Common myeloid progenitor, CD34-positive (primary cell): ENCODE results near the gene OGT.
"Not testable (repeated sequence)": the region's sequence is repeated elsewhere in the genome, so short reads cannot be mapped to it uniquely, and the experiment has no call there.

Experiments
- CTCF ChIA-PET: fragments of 350-600 bp; sonication (Branson Sonifier 250); formaldehyde crosslinking; loops from one replicate; lab custom pipeline; 2021; ENCODE audit warnings: antibody characterized with exemption; lab: Charles Lee
- POLR2A ChIA-PET: fragments of 350-600 bp; sonication (Branson Sonifier 250); formaldehyde crosslinking; loops from one replicate; lab custom pipeline; 2021; ENCODE audit warnings: antibody characterized with exemption; lab: Charles Lee
- DNase-seq, 3 donors: peaks; one replicate each; pipeline versions ENCODE4 v3.0.0 to v3.0.0-alpha.2; 2013
- H3K27ac ChIP-seq, 2 experiments: 1 replicate in 1 of 2; 2 replicates in 1 of 2; pipeline ENCODE4 v1.7.0; 2013; ENCODE audit warnings: inconsistent platforms in 2 of 2, low read length in 2 of 2, mild to moderate bottlenecking in 2 of 2, low read depth in 1 of 2, moderate library complexity in 1 of 2; ENCODE audit not compliant: severe bottlenecking in 2 of 2, insufficient read depth in 1 of 2, poor library complexity in 1 of 2
- H3K27me3 ChIP-seq, 5 experiments: replicated peaks in 2 of 5; 1 replicate in 3 of 5; 2 replicates in 2 of 5; pipeline versions ENCODE4 v1.6.1 to v1.7.0; 2013; ENCODE audit warnings: low read length in 4 of 5, mild to moderate bottlenecking in 2 of 5, moderate library complexity in 2 of 5, inconsistent platforms in 1 of 5; ENCODE audit not compliant: insufficient read depth in 5 of 5, control insufficient read depth in 4 of 5
- H3K36me3 ChIP-seq, 4 experiments: 1 replicate in 2 of 4; 2 replicates in 2 of 4; pipeline versions ENCODE4 v1.6.1 to v1.7.0; 2013; ENCODE audit warnings: low read length in 3 of 4, control low read depth in 1 of 4, mild to moderate bottlenecking in 1 of 4; ENCODE audit not compliant: control insufficient read depth in 4 of 4, insufficient read depth in 4 of 4
- H3K4me1 ChIP-seq, 4 experiments: 1 replicate in 3 of 4; 2 replicates in 1 of 4; pipeline versions ENCODE4 v1.6.1 to v1.7.1; 2013; ENCODE audit warnings: low read length in 3 of 4, mild to moderate bottlenecking in 3 of 4, control low read depth in 1 of 4, inconsistent platforms in 1 of 4, moderate library complexity in 1 of 4; ENCODE audit not compliant: control insufficient read depth in 4 of 4, insufficient read depth in 4 of 4; ENCODE audit errors: control extremely low read depth in 1 of 4
- H3K4me3 ChIP-seq, 7 experiments: 1 replicate in 4 of 7; 2 replicates in 3 of 7; pipeline versions ENCODE4 v1.5.1 to v1.7.0; 2013; ENCODE audit warnings: mild to moderate bottlenecking in 7 of 7, low read length in 6 of 7, moderate library complexity in 6 of 7, inconsistent platforms in 2 of 7, low read depth in 2 of 7, control low read depth in 1 of 7; ENCODE audit not compliant: insufficient read depth in 4 of 7, control insufficient read depth in 1 of 7; ENCODE audit errors: extremely low read depth in 1 of 7
- H3K9me3 ChIP-seq, 5 experiments: 1 replicate in 4 of 5; 2 replicates in 1 of 5; pipeline versions ENCODE4 v1.6.1 to v1.7.1; 2013; ENCODE audit warnings: low read length in 4 of 5, mild to moderate bottlenecking in 2 of 5, inconsistent platforms in 1 of 5, low read depth in 1 of 5, moderate library complexity in 1 of 5; ENCODE audit not compliant: control insufficient read depth in 4 of 5, insufficient read depth in 2 of 5; ENCODE audit errors: control extremely low read depth in 1 of 5
- WGBS: methylation state at CpG from one replicate; pipeline ENCODE4 v1.1.5; 2013; ENCODE audit not compliant: insufficient coverage; 5-methylcytosine and 5-hydroxymethylcytosine counted together

Gene OGT

DNA sequence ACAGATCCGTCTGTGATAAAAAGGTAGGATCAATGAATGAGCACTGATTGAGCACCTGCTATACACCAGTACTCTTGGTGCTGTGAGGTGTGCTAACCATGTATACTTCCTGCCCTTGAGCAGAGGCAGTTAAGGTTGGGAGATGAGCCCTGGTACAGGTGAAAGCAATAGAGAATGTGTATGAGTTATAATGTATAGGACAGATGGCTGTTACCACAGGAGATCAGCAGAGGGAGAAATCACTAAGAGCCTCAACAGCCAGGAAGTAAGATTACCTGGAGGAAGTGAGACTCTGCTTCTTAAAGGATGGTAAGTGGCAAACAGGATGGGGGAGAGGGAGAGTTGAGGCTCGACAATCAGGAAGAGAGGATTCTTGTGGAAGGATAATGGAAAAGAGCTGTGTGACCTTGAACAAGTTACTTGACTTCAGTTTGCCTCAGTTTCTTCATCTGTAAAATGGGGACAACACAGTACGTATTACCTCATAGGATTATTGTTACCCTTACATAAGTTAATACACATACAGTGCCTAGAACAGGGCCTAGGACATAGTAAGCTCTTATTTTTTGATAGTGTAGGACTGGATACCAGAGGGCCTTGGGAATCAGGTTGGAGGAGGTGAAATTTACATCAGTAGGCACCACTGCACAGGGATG, 76.3 kb downstream of the OGT start:
- ChIA-PET POLR2A (no interaction called here), CTCF (no interaction called here)
- Histone ChIP-seq H3K27ac (no peak overlapping the region), H3K4me1 (peaks cover 0 to 8% (median 3%) of the 10 kb centered on the region in 4 experiments), H3K36me3 (peaks cover 7 to 54% (median 23%) of the 10 kb centered on the region in 4 experiments), H3K4me3 (no peak overlapping the region), H3K9me3 (no peaks in the 10 kb centered on the region), H3K27me3 (peaks cover 0 to 5% (median 0%) of the 10 kb centered on the region in 5 experiments)
- WGBS, result 92% methylated on average over 2 of the region's 3 CpGs
- no peak for DNase-seq

DNA sequence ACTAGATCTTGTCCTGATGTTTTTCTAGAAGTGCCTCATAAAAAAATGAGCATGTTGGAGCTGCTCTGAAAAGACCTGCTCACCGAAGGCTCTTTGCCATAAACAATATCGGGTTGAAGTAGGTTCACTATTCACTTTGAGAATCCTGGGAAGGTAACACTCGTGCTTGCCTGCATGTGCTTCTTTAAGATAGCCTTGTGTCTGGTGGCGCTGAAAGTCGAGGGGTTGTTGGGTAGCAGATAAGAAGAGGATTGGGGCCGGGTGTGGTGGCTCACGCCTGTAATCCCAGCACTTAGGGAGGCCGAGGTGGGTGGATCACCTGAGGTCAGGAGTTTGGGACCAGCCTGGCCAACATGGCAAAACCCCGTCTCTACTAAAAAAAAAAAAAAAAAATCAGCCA, 78.8 kb downstream of the OGT start:
- H3K4me1 ChIP-seq, H3K4me3 ChIP-seq, CTCF ChIA-PET, H3K27ac ChIP-seq, H3K9me3 ChIP-seq, H3K27me3 ChIP-seq, DNase-seq: not testable (repeated sequence)
- peaks cover 3 to 35% (median 17%) of the 10 kb centered on the region in 4 experiments for H3K36me3 ChIP-seq
- POLR2A ChIA-PET, result interaction anchor here (0.6 kb wide), 1 partner anchor 96 kb away, joined by 5 read pairs; no protein-coding TSS in a partner anchor
- WGBS, result 78% methylated on average over 5 of the region's 9 CpGs

DNA sequence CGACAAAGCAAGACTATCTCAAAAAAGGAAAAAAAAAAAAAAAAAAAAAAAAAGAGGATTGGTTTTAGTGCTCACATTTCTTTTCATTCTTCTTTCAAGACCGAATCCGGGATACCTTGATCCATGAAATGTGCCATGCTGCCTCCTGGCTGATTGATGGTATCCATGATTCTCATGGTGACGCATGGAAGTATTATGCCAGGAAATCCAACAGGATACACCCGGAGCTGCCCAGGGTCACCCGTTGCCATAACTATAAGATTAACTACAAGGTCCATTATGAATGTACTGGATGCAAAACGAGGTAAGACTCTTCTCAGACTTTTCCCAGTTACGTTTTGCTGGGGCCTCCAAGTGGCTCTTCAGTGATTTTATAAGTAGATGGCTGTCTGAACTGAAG, 79.4 kb downstream of the OGT start:
- Histone ChIP-seq H3K27ac (no peak overlapping the region), H3K4me3 (no peak overlapping the region), H3K9me3 (no peaks in the 10 kb centered on the region), H3K36me3 (peaks cover 1 to 35% (median 17%) of the 10 kb centered on the region in 4 experiments), H3K4me1 (peaks cover 0 to 4% (median 0%) of the 10 kb centered on the region in 4 experiments), H3K27me3 (no peaks in the 10 kb centered on the region)
- WGBS, result 90% methylated on average over 2 of the region's 8 CpGs
- ChIA-PET POLR2A (interaction anchor here (0.6 kb wide), 1 partner anchor 97 kb away, joined by 5 read pairs; no protein-coding TSS in a partner anchor), CTCF (no interaction called here)
- no peak for DNase-seq

DNA sequence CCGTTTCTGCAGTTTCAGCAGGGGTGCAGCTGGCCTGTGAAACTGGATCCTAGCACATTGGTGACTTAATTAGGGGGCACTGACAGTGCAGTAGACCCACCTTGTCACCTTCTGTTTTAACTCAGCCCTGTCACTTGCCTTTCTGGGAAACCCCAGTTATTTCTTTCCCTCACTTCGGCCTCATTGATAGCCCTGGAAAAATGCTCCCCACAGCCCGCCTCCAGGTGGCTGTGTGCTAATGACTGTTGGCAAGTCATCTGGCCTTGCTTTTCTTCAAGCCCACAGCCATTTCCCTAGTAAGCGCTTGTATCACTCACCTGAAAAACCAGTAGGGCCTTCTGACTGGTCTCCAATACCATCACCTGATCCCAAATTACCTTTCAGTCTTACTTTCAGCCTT, 82.2 kb downstream of the OGT start:
- no peak for DNase-seq
- WGBS, result 90% methylated on average over 3 of the region's 4 CpGs
- H3K27ac ChIP-seq, result no peak overlapping the region
- no peaks in the 10 kb centered on the region for H3K9me3 ChIP-seq
- peaks cover 0 to 20% (median 11%) of the 10 kb centered on the region in 4 experiments for H3K36me3 ChIP-seq
- CTCF ChIA-PET, result no interaction called here
- POLR2A ChIA-PET, result no interaction called here
- H3K27me3 ChIP-seq, result peaks cover 0 to 4% (median 0%) of the 10 kb centered on the region in 5 experiments
- no peak overlapping the region for H3K4me3 ChIP-seq
- peaks cover 10 to 32% (median 25%) of the 10 kb centered on the region in 4 experiments for H3K4me1 ChIP-seq

DNA sequence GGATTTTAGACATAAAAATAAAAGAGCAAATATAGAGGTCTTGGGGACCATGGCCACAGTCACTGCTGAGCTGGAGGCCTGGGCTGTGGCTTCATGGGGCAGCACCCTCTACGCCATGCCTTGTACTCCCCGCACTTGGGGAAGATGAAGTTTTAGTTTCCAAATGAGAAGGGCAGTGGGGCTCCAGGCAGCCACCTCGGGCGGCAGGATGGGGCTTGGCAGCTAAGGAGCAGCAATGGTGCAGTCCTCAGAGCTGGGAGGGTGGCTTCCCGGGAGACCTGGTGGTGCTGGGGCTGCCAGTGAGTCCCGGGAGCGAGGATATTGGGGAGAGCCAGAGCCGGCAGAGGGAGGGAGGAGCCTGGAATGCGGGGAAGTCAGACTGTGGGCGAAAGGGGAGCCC, 83.0 kb downstream of the OGT start:
- 90% methylated on average over 8 of the region's 10 CpGs for WGBS
- H3K9me3 ChIP-seq, result no peaks in the 10 kb centered on the region
- no peak for DNase-seq
- POLR2A ChIA-PET, result no interaction called here
- H3K4me1 ChIP-seq, result peaks cover 10 to 34% (median 28%) of the 10 kb centered on the region in 4 experiments
- H3K27me3 ChIP-seq, result peaks cover 0 to 4% (median 0%) of the 10 kb centered on the region in 5 experiments
- peaks cover 0 to 16% (median 8%) of the 10 kb centered on the region in 4 experiments for H3K36me3 ChIP-seq
- H3K27ac ChIP-seq, result no peak overlapping the region
- H3K4me3 ChIP-seq, result no peak overlapping the region
- CTCF ChIA-PET, result no interaction called here

DNA sequence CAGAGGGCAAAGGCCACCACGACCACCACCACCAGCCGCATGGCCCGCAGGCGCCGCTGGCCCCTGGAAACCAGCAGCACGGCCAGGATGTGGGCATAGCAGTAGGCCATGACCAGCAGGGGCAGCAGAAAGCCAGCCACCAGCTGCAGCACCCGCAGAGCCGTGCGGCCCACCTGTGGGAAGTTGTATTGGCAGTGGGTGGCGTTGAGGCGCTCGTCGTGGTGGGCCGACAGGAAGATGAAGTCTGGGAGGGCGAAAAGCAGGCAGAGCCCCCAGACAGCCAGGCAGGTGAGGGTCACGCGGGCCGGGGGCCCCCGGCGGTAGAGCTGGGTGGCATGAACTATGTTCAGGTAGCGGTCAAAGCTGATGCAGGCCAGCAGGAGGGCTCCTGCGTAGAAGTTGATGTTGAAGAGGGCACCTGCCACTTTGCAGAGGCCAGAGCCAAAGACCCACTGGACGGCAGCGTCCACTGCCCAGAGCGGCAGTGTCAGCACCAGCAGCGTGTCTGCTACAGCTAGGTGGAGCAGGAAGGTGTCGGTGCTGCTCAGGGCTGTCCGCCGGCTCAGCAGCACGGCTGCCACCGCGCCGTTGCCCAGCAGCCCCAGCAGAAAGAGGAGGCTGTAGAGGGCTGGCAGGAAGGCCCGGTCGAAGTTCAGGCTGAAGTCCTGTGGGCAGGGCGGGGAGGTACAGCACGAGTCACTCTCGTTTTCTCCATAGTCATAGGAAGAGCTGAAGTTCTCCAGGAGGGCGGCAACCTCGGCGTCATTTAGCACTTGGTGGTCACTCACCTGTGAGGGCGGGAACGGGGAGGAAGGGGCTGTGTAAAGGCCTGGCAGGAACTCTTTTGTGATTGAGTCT, 84.0 kb downstream of the OGT start:
- no peak overlapping the region for H3K4me3 ChIP-seq

More for the DNA sequence above, 84.0 kb downstream of the OGT start:
- Histone ChIP-seq H3K36me3 (peaks cover 0 to 10% (median 4%) of the 10 kb centered on the region in 4 experiments), H3K4me1 (peaks cover 10 to 34% (median 28%) of the 10 kb centered on the region in 4 experiments), H3K27ac (no peak overlapping the region), H3K9me3 (no peaks in the 10 kb centered on the region), H3K27me3 (peaks cover 0 to 4% (median 0%) of the 10 kb centered on the region in 5 experiments)
- 93% methylated on average over 39 of the region's 43 CpGs for WGBS
- no peak for DNase-seq
- CTCF ChIA-PET, result no interaction called here
- POLR2A ChIA-PET, result interaction anchor here (0.6 kb wide), 1 partner anchor 82 kb away, joined by 3 read pairs; no protein-coding TSS in a partner anchor
